H1 (cell line): ENCODE results near the gene ZBTB44.

Experiments
- BCL11A ChIP-seq, 2 experiments: IDR thresholded peaks; one replicate each; pipeline ENCODE4 v1.6.1; 2011; ENCODE audit warnings: low read depth in 2 of 2, low read length in 2 of 2, mild to moderate bottlenecking in 2 of 2
- EP300 ChIP-seq, 2 experiments: IDR thresholded peaks; 1 replicate in 1 of 2; 2 replicates in 1 of 2; pipeline ENCODE4 v1.6.1; 2011 to 2012; ENCODE audit warnings: low read depth in 2 of 2, low read length in 2 of 2, mild to moderate bottlenecking in 2 of 2, borderline replicate concordance in 1 of 2, inconsistent platforms in 1 of 2, moderate library complexity in 1 of 2
- EZH2 ChIP-seq: fragments of 200-600 bp; sonication (generic); IDR thresholded peaks from 2 replicates; pipeline ENCODE4 v1.7.1; 2012; ENCODE audit warnings: low read depth, mild to moderate bottlenecking, moderate library complexity, low read length, inconsistent platforms; ENCODE audit not compliant: severe bottlenecking
- POLR2AphosphoS5 ChIP-seq: IDR thresholded peaks from 2 replicates; pipeline ENCODE4 v1.6.1; 2011; ENCODE audit warnings: low read depth, low read length
- POU5F1 ChIP-seq: IDR thresholded peaks from 2 replicates; pipeline ENCODE4 v1.6.1; 2011; ENCODE audit warnings: low read depth, mild to moderate bottlenecking, low read length, moderate library complexity
- SIRT6 ChIP-seq: IDR thresholded peaks from one replicate; pipeline ENCODE4 v1.7.1; 2012; ENCODE audit warnings: low read length, inconsistent platforms
- YY1 ChIP-seq: IDR thresholded peaks from 2 replicates; pipeline ENCODE4 v1.6.1; 2011; ENCODE audit warnings: low read depth, mild to moderate bottlenecking, low read length
- TF ChIP-seq, protein P1 (sequence below), 3 experiments: IDR thresholded peaks; 1 replicate in 2 of 3; 2 replicates in 1 of 3; pipeline versions ENCODE4 v1.5.1 to v1.6.1; 2011; ENCODE audit warnings: low read length in 3 of 3, mild to moderate bottlenecking in 3 of 3, inconsistent platforms in 2 of 3, low read depth in 1 of 3, moderate library complexity in 1 of 3; ENCODE audit not compliant: insufficient read depth in 1 of 3; ENCODE audit errors: control extremely low read depth in 1 of 3

DNA sequence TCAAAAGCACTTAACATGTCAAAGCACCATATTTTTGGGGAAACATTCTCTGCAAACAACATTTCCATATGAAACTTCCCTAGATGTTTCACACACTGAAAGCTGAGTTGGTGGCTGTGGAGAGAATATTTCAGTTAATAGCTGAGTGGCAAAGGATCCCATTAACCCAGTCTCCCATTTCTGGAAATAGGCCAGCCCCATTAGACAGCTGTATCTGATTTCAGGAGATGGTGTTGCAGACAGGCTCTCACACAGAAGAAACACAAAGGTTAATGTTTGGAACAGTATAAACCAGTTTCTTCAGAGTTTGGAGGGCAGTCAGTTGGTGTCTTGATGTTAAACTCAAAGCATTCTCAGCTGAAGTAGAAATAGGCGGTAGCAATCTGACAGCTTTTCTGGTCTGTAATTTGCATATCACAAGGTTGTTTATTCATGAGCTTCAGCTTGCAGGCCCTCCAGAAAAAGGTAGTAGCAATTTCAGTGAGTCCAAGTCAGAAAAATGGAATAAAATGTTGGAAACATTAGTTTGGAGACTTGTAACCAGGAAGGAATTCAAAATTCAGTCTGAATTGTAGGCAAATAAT is 15.5 kb upstream of the ZBTB44 start:
- TF ChIP-seq, protein P1, sequence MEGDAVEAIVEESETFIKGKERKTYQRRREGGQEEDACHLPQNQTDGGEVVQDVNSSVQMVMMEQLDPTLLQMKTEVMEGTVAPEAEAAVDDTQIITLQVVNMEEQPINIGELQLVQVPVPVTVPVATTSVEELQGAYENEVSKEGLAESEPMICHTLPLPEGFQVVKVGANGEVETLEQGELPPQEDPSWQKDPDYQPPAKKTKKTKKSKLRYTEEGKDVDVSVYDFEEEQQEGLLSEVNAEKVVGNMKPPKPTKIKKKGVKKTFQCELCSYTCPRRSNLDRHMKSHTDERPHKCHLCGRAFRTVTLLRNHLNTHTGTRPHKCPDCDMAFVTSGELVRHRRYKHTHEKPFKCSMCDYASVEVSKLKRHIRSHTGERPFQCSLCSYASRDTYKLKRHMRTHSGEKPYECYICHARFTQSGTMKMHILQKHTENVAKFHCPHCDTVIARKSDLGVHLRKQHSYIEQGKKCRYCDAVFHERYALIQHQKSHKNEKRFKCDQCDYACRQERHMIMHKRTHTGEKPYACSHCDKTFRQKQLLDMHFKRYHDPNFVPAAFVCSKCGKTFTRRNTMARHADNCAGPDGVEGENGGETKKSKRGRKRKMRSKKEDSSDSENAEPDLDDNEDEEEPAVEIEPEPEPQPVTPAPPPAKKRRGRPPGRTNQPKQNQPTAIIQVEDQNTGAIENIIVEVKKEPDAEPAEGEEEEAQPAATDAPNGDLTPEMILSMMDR (IDR thresholded peaks at IDR 0.05; ENCODE audit: control extremely low read depth in 1 of 3, insufficient read depth in 1 of 3, low read depth in 1 of 3, low read length in 3 of 3), result no peak
- TF ChIP-seq POLR2AphosphoS5, result no peak
- no peak for TF ChIP-seq POU5F1
- TF ChIP-seq BCL11A (IDR thresholded peaks at IDR 0.05; ENCODE audit: low read depth in 2 of 2, low read length in 2 of 2), result no peak
- no peak for TF ChIP-seq EZH2
- no peak for TF ChIP-seq SIRT6
- no peak for TF ChIP-seq YY1
- no peak for TF ChIP-seq EP300 (IDR thresholded peaks at IDR 0.05; ENCODE audit: borderline replicate concordance in 1 of 2, low read depth in 2 of 2, low read length in 2 of 2)
